ENCODE measurements around the gene USP10.

GRCh38 chr16:84811529-84811928, 111.7 kb downstream of the USP10 start:
- TF ChIP-seq CTCF (IDR thresholded peaks at IDR 0.05) (no peak), EZH2 (IDR thresholded peaks at IDR 0.05; ENCODE audit: borderline replicate concordance, insufficient read depth, low read depth, low read length, poor library complexity, severe bottlenecking) (no peak)

Data from B cell (primary cell).